HEK293 (cell line): ENCODE measurements around the gene RAG1.

Experiments
- CTCF ChIA-PET: fragments of 350-600 bp; formaldehyde crosslinking; extraction: SDS; loops from one replicate; lab custom pipeline; 2021; ENCODE audit warnings: antibody characterized with exemption; lab: Yijun Ruan, JAX
- POLR2A ChIA-PET: fragments of 300-600 bp; formaldehyde crosslinking; extraction: SDS; loops from one replicate; lab custom pipeline; 2020; ENCODE audit warnings: antibody characterized with exemption, inconsistent platforms; lab: Yijun Ruan, JAX
- H3K27ac ChIP-seq: fragments of 200-500 bp; sonication (Bioruptor generic); 2 replicates; pipeline ENCODE4 v1.5.1; 2014; ENCODE audit warnings: low read depth, low read length, control low read depth, inconsistent platforms; ENCODE audit errors: extremely low read depth
- H3K36me3 ChIP-seq, 2 experiments: fragments of 200-500 bp in 1 of 2; sonication (Bioruptor generic) in 1 of 2; 1 replicate in 1 of 2; 2 replicates in 1 of 2; pipeline ENCODE4 v1.5.1; 2014 to 2017; ENCODE audit warnings: inconsistent platforms in 2 of 2, low read length in 2 of 2; ENCODE audit not compliant: control insufficient read depth in 2 of 2, insufficient read depth in 1 of 2
- H3K4me1 ChIP-seq: fragments of 200-500 bp; sonication (Bioruptor generic); 2 replicates; pipeline ENCODE4 v1.5.1; 2014; ENCODE audit warnings: mild to moderate bottlenecking, low read length, inconsistent platforms; ENCODE audit not compliant: control insufficient read depth, insufficient read depth
- H3K4me3 ChIP-seq: 2 replicates; pipeline ENCODE4 v1.5.1; 2011; ENCODE audit warnings: low read depth, mild to moderate bottlenecking, control low read depth, low read length, moderate library complexity
- H3K9me3 ChIP-seq: fragments of 200-500 bp; sonication (Bioruptor generic); 2 replicates; pipeline ENCODE4 v1.5.1; 2014; ENCODE audit warnings: low read depth, low read length, inconsistent platforms; ENCODE audit not compliant: control insufficient read depth, insufficient read depth
- KLF10 ChIP-seq: fragments of 450-650 bp; IDR thresholded peaks from 2 replicates; pipeline ENCODE4 v1.5.1; 2018; ENCODE audit warnings: missing biosample characterization, mild to moderate bottlenecking, missing genetic modification characterization
- OSR2 ChIP-seq: fragments of 450-650 bp; formaldehyde crosslinking; IDR thresholded peaks from 2 replicates; pipeline ENCODE4 v1.5.1; 2016; ENCODE audit warnings: missing biosample characterization, missing genetic modification characterization
- SP2 ChIP-seq: fragments of 450-650 bp; formaldehyde crosslinking; IDR thresholded peaks from 2 replicates; pipeline ENCODE4 v1.5.1; 2016; ENCODE audit warnings: missing biosample characterization, missing genetic modification characterization
- SP7 ChIP-seq: fragments of 450-650 bp; formaldehyde crosslinking; IDR thresholded peaks from 2 replicates; pipeline ENCODE4 v1.5.1; 2016; ENCODE audit warnings: missing biosample characterization, missing genetic modification characterization
- WT1 ChIP-seq: fragments of 450-650 bp; formaldehyde crosslinking; IDR thresholded peaks from 2 replicates; pipeline ENCODE4 v1.5.1; 2016; ENCODE audit warnings: missing biosample characterization, missing genetic modification characterization
- ZBTB21 ChIP-seq: fragments of 450-650 bp; formaldehyde crosslinking; IDR thresholded peaks from 2 replicates; pipeline ENCODE4 v1.5.1; 2017; ENCODE audit warnings: missing biosample characterization, missing genetic modification characterization
- ZBTB8A ChIP-seq: fragments of 450-650 bp; formaldehyde crosslinking; IDR thresholded peaks from 2 replicates; pipeline ENCODE4 v1.5.1; 2016; ENCODE audit warnings: missing biosample characterization, missing genetic modification characterization
- ZFP69B ChIP-seq: fragments of 450-650 bp; formaldehyde crosslinking; IDR thresholded peaks from 2 replicates; pipeline ENCODE4 v1.5.1; 2016; ENCODE audit warnings: missing biosample characterization, missing genetic modification characterization
- ZNF114 ChIP-seq: fragments of 450-650 bp; formaldehyde crosslinking; IDR thresholded peaks from 2 replicates; pipeline ENCODE4 v1.5.0; 2017; ENCODE audit warnings: missing biosample characterization, missing genetic modification characterization
- ZNF157 ChIP-seq: fragments of 450-650 bp; formaldehyde crosslinking; IDR thresholded peaks from 2 replicates; pipeline ENCODE4 v1.5.1; 2016; ENCODE audit warnings: missing biosample characterization, missing genetic modification characterization
- ZNF175 ChIP-seq: fragments of 450-650 bp; formaldehyde crosslinking; IDR thresholded peaks from 2 replicates; pipeline ENCODE4 v1.5.1; 2016; ENCODE audit warnings: missing biosample characterization, missing genetic modification characterization
- ZNF184 ChIP-seq: fragments of 450-650 bp; IDR thresholded peaks from 2 replicates; pipeline ENCODE4 v1.5.1; 2018; ENCODE audit warnings: missing biosample characterization, mild to moderate bottlenecking, missing genetic modification characterization
- ZNF19 ChIP-seq: fragments of 450-650 bp; formaldehyde crosslinking; IDR thresholded peaks from 2 replicates; pipeline ENCODE4; 2016; ENCODE audit warnings: missing biosample characterization, missing genetic modification characterization, low read depth
- ZNF221 ChIP-seq: fragments of 450-650 bp; formaldehyde crosslinking; IDR thresholded peaks from 2 replicates; pipeline ENCODE4 v1.5.1; 2017; ENCODE audit warnings: missing biosample characterization, missing genetic modification characterization, borderline replicate concordance
- ZNF354C ChIP-seq: fragments of 450-650 bp; formaldehyde crosslinking; IDR thresholded peaks from 2 replicates; pipeline ENCODE4 v1.5.1; 2016; ENCODE audit warnings: missing biosample characterization, missing genetic modification characterization, low read depth, borderline replicate concordance
- ZNF433 ChIP-seq: fragments of 450-650 bp; formaldehyde crosslinking; IDR thresholded peaks from 2 replicates; pipeline ENCODE4 v1.5.1; 2016; ENCODE audit warnings: missing biosample characterization, missing genetic modification characterization, low read depth
- ZNF548 ChIP-seq: fragments of 450-650 bp; formaldehyde crosslinking; IDR thresholded peaks from 2 replicates; pipeline ENCODE4 v1.5.1; 2016; ENCODE audit warnings: missing biosample characterization, missing genetic modification characterization
- ZNF560 ChIP-seq: fragments of 450-650 bp; formaldehyde crosslinking; IDR thresholded peaks from 2 replicates; pipeline ENCODE4 v1.5.1; 2017; ENCODE audit warnings: missing biosample characterization, missing genetic modification characterization, borderline replicate concordance
- ZNF610 ChIP-seq: fragments of 450-650 bp; formaldehyde crosslinking; IDR thresholded peaks from 2 replicates; pipeline ENCODE4 v1.5.1; 2016; ENCODE audit warnings: missing biosample characterization, missing genetic modification characterization, borderline replicate concordance
- ZNF621 ChIP-seq: fragments of 450-650 bp; formaldehyde crosslinking; IDR thresholded peaks from 2 replicates; pipeline ENCODE4 v1.5.1; 2017; ENCODE audit warnings: missing biosample characterization, missing genetic modification characterization
- ZXDB ChIP-seq: fragments of 450-650 bp; formaldehyde crosslinking; IDR thresholded peaks from 2 replicates; pipeline ENCODE4 v1.5.1; 2016; ENCODE audit warnings: missing biosample characterization, missing genetic modification characterization
- TF ChIP-seq, protein P1 (sequence below): fragments of 450-650 bp; formaldehyde crosslinking; IDR thresholded peaks from 2 replicates; pipeline ENCODE4 v1.5.1; 2016; ENCODE audit warnings: missing biosample characterization, missing genetic modification characterization
- TF ChIP-seq, protein P2 (sequence below): fragments of 450-650 bp; formaldehyde crosslinking; IDR thresholded peaks from 2 replicates; pipeline ENCODE4 v1.5.1; 2016; ENCODE audit warnings: missing biosample characterization, missing genetic modification characterization
- TF ChIP-seq, protein P3 (sequence below): fragments of 450-650 bp; formaldehyde crosslinking; IDR thresholded peaks from 2 replicates; pipeline ENCODE4 v1.5.1; 2016; ENCODE audit warnings: missing biosample characterization, missing genetic modification characterization
- TF ChIP-seq, protein P4 (sequence below): fragments of 450-650 bp; formaldehyde crosslinking; IDR thresholded peaks from 2 replicates; pipeline ENCODE4 v1.5.1; 2016; ENCODE audit warnings: missing biosample characterization, missing genetic modification characterization

Gene RAG1

DNA sequence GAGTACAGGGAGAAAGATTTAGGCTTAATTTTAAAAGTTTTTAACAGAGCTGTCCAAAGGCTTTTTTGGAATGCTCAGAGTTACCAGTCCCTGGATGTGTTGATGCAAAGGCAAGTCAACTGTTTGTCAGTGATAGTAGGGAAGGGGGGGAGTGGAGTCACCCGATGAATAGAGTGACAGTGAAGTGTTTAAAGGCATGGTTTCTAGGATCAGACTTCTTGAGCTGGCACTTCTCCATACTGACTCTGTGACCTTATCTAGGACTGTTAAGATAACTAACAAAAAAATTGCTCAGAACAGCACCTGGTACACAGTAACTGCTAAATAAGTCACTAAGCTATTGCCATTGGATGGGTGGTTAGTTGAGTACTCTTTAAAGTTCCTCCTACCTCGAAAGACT is 41.6 kb downstream of the RAG1 start:
- Histone ChIP-seq H3K27ac (no peak overlapping the region), H3K36me3 (no peaks in the 10 kb centered on the region), H3K4me3 (no peak overlapping the region), H3K9me3 (no peaks in the 10 kb centered on the region), H3K4me1 (no peaks in the 10 kb centered on the region)
- TF ChIP-seq ZBTB21, result no peak
- TF ChIP-seq ZBTB8A, result no peak
- TF ChIP-seq ZNF114 (tag by site-specific recombination), result no peak
- TF ChIP-seq ZNF354C (tag by site-specific recombination), result no peak
- TF ChIP-seq, protein P1, sequence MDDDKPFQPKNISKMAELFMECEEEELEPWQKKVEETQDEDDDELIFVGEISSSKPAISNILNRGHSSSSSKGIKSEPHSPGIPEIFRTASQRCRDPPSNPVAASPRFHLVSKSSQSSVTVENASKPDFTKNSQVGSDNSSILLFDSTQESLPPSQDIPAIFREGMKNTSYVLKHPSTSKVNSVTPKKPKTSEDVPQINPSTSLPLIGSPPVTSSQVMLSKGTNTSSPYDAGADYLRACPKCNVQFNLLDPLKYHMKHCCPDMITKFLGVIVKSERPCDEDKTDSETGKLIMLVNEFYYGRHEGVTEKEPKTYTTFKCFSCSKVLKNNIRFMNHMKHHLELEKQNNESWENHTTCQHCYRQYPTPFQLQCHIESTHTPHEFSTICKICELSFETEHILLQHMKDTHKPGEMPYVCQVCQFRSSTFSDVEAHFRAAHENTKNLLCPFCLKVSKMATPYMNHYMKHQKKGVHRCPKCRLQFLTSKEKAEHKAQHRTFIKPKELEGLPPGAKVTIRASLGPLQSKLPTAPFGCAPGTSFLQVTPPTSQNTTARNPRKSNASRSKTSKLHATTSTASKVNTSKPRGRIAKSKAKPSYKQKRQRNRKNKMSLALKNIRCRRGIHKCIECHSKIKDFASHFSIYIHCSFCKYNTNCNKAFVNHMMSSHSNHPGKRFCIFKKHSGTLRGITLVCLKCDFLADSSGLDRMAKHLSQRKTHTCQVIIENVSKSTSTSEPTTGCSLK, result no peak
- TF ChIP-seq ZNF560 (tag by site-specific recombination), result no peak
- CTCF ChIA-PET, result interaction anchor here (1.4 to 2.7 kb wide), 2 partner anchors 44 to 137 kb away, joined by 5 to 7 read pairs; no protein-coding TSS in a partner anchor
- POLR2A ChIA-PET, result no interaction called here

DNA sequence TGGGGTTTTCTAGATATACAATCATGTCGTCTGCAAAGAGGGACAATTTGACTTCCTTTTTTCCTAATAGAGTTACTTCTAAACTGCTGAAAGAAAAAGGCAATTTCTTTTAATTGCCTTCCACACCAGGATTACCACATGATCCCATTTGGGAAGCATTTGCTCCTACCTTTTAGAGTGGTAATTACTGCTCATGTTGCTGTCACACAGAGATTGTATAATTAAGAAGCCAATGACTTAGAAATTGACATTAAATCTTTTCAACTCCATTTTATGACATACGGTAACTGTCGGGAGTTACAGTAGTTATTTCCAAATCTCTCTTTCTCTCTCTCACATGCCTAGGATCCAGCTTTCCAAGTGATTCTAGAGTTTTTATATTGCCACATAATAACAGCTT is 48.0 kb downstream of the RAG1 start:
- H3K4me1 ChIP-seq, result no peaks in the 10 kb centered on the region; the same call in 1 of the 2 replicates
- H3K4me3 ChIP-seq, result no peak overlapping the region
- no peaks in the 10 kb centered on the region for H3K9me3 ChIP-seq
- H3K27ac ChIP-seq, result no peak overlapping the region
- POLR2A ChIA-PET, result no interaction called here
- CTCF ChIA-PET, result no interaction called here
- H3K36me3 ChIP-seq, result no peaks in the 10 kb centered on the region
- TF ChIP-seq KLF10 (tag by site-specific recombination), result no peak
- TF ChIP-seq, protein P2, sequence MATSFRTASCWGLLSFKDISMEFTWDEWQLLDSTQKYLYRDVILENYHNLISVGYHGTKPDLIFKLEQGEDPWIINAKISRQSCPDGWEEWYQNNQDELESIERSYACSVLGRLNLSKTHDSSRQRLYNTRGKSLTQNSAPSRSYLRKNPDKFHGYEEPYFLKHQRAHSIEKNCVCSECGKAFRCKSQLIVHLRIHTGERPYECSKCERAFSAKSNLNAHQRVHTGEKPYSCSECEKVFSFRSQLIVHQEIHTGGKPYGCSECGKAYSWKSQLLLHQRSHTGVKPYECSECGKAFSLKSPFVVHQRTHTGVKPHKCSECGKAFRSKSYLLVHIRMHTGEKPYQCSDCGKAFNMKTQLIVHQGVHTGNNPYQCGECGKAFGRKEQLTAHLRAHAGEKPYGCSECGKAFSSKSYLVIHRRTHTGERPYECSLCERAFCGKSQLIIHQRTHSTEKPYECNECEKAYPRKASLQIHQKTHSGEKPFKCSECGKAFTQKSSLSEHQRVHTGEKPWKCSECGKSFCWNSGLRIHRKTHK (tag by site-specific recombination), result no peak
- TF ChIP-seq, protein P3, sequence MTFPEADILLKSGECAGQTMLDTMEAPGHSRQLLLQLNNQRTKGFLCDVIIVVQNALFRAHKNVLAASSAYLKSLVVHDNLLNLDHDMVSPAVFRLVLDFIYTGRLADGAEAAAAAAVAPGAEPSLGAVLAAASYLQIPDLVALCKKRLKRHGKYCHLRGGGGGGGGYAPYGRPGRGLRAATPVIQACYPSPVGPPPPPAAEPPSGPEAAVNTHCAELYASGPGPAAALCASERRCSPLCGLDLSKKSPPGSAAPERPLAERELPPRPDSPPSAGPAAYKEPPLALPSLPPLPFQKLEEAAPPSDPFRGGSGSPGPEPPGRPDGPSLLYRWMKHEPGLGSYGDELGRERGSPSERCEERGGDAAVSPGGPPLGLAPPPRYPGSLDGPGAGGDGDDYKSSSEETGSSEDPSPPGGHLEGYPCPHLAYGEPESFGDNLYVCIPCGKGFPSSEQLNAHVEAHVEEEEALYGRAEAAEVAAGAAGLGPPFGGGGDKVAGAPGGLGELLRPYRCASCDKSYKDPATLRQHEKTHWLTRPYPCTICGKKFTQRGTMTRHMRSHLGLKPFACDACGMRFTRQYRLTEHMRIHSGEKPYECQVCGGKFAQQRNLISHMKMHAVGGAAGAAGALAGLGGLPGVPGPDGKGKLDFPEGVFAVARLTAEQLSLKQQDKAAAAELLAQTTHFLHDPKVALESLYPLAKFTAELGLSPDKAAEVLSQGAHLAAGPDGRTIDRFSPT (tag by site-specific recombination), result no peak
- TF ChIP-seq ZNF221 (tag by site-specific recombination), result no peak
- no peak for TF ChIP-seq ZFP69B (tag by site-specific recombination)
- no peak for TF ChIP-seq ZNF610 (tag by site-specific recombination)
- TF ChIP-seq ZNF184 (tag by site-specific recombination), result no peak
- no peak for TF ChIP-seq ZNF157 (tag by site-specific recombination)
- peak; percentile 57 for TF ChIP-seq SP7 (tag by site-specific recombination)
- TF ChIP-seq ZNF433 (tag by site-specific recombination), result no peak
- TF ChIP-seq ZXDB (tag by site-specific recombination), result no peak
- no peak for TF ChIP-seq ZNF175 (tag by site-specific recombination)
- TF ChIP-seq ZNF19 (tag by site-specific recombination), result no peak
- no peak for TF ChIP-seq WT1 (tag by site-specific recombination)
- no peak for TF ChIP-seq ZNF621 (tag by site-specific recombination)
- TF ChIP-seq OSR2 (tag by site-specific recombination), result peak; percentile 33; the same call in 1 of the 2 replicates
- TF ChIP-seq, protein P4, sequence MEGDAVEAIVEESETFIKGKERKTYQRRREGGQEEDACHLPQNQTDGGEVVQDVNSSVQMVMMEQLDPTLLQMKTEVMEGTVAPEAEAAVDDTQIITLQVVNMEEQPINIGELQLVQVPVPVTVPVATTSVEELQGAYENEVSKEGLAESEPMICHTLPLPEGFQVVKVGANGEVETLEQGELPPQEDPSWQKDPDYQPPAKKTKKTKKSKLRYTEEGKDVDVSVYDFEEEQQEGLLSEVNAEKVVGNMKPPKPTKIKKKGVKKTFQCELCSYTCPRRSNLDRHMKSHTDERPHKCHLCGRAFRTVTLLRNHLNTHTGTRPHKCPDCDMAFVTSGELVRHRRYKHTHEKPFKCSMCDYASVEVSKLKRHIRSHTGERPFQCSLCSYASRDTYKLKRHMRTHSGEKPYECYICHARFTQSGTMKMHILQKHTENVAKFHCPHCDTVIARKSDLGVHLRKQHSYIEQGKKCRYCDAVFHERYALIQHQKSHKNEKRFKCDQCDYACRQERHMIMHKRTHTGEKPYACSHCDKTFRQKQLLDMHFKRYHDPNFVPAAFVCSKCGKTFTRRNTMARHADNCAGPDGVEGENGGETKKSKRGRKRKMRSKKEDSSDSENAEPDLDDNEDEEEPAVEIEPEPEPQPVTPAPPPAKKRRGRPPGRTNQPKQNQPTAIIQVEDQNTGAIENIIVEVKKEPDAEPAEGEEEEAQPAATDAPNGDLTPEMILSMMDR (tag by site-specific recombination), result no peak
- no peak for TF ChIP-seq SP2 (tag by site-specific recombination)
- no peak for TF ChIP-seq ZNF548 (tag by site-specific recombination)
- TF ChIP-seq, protein P1, result no peak
